SK-N-SH treated with all-trans-retinoic acid at 6 μM for 48 hours (cell line): ENCODE data around the gene CUEDC1.

Source experiments
- ATAC-seq: fragments of 200-7000 bp; cut with Tn5 transposase; 3 replicates; pipeline ENCODE4 v1.9.1; 2020; ENCODE audit warnings: mild to moderate bottlenecking, moderate library complexity
- ARNTL ChIP-seq: fragments of 450-650 bp; formaldehyde crosslinking; IDR thresholded peaks from 2 replicates; pipeline ENCODE4 v1.5.0; 2020; ENCODE audit warnings: low read depth, mild to moderate bottlenecking, moderate library complexity, borderline replicate concordance
- BACH2 ChIP-seq: fragments of 250-450 bp; sonication (Bioruptor Pico); IDR thresholded peaks from 2 replicates; pipeline ENCODE4 v1.9.0; 2021; ENCODE audit warnings: mild to moderate bottlenecking, borderline replicate concordance
- CREB5 ChIP-seq: fragments of 250-450 bp; sonication (Bioruptor Pico); IDR thresholded peaks from 2 replicates; pipeline ENCODE4 v1.5.1; 2020; ENCODE audit warnings: low read depth, mild to moderate bottlenecking, moderate library complexity
- CSDC2 ChIP-seq: fragments of 250-450 bp; sonication (Bioruptor Pico); IDR thresholded peaks from 2 replicates; pipeline ENCODE4 v1.5.0; 2020; ENCODE audit warnings: mild to moderate bottlenecking, moderate library complexity
- CSRNP3 ChIP-seq: fragments of 250-450 bp; sonication (Bioruptor Pico); IDR thresholded peaks from 2 replicates; pipeline ENCODE4 v1.5.1; 2021; ENCODE audit warnings: mild to moderate bottlenecking, moderate library complexity
- ESRRG ChIP-seq: fragments of 250-450 bp; sonication (Bioruptor Pico); IDR thresholded peaks from 2 replicates; pipeline ENCODE4 v1.6.1; 2021; ENCODE audit warnings: mild to moderate bottlenecking
- GLIS3 ChIP-seq: fragments of 250-450 bp; sonication (Bioruptor Pico); IDR thresholded peaks from 2 replicates; pipeline ENCODE4 v1.5.0; 2020; ENCODE audit warnings: mild to moderate bottlenecking, moderate library complexity
- ISL1 ChIP-seq: fragments of 250-450 bp; sonication (Bioruptor Pico); IDR thresholded peaks from 2 replicates; pipeline ENCODE4 v2.1.2; 2022; ENCODE audit warnings: mild to moderate bottlenecking, moderate library complexity
- OSR1 ChIP-seq: fragments of 250-450 bp; sonication (Bioruptor Pico); IDR thresholded peaks from 2 replicates; pipeline ENCODE4 v1.8.0; 2022; ENCODE audit warnings: moderate library complexity, mild to moderate bottlenecking, inconsistent platforms
- POU6F1 ChIP-seq: fragments of 250-450 bp; sonication (Bioruptor Pico); IDR thresholded peaks from 2 replicates; pipeline ENCODE4 v1.8.0; 2021; ENCODE audit warnings: low read depth, mild to moderate bottlenecking, moderate library complexity, borderline replicate concordance
- PPARA ChIP-seq: fragments of 250-450 bp; sonication (Bioruptor Pico); IDR thresholded peaks from 2 replicates; pipeline ENCODE4 v1.5.0; 2020; ENCODE audit warnings: mild to moderate bottlenecking, borderline replicate concordance
- RARB ChIP-seq: fragments of 250-450 bp; sonication (Bioruptor Pico); IDR thresholded peaks from 2 replicates; pipeline ENCODE4 v1.8.0; 2021; ENCODE audit warnings: mild to moderate bottlenecking, moderate library complexity
- SNAI2 ChIP-seq: fragments of 250-450 bp; sonication (Bioruptor Pico); IDR thresholded peaks from 2 replicates; pipeline ENCODE4 v1.5.0; 2020; ENCODE audit warnings: mild to moderate bottlenecking, moderate library complexity
- TCF4 ChIP-seq: fragments of 250-450 bp; sonication (Bioruptor Pico); IDR thresholded peaks from 2 replicates; pipeline ENCODE4 v1.8.0; 2021; ENCODE audit warnings: mild to moderate bottlenecking, moderate library complexity, borderline replicate concordance
- TOX ChIP-seq: fragments of 250-450 bp; sonication (Bioruptor Pico); IDR thresholded peaks from 2 replicates; pipeline ENCODE4 v1.8.0; 2021; ENCODE audit warnings: mild to moderate bottlenecking, moderate library complexity, borderline replicate concordance
- ZC3H10 ChIP-seq: fragments of 250-450 bp; sonication (Bioruptor Pico); IDR thresholded peaks from 2 replicates; pipeline ENCODE4 v1.5.1; 2021; ENCODE audit warnings: mild to moderate bottlenecking, moderate library complexity
- ZFP3 ChIP-seq: fragments of 250-450 bp; sonication (Bioruptor Pico); IDR thresholded peaks from 2 replicates; pipeline ENCODE4 v1.5.0; 2020; ENCODE audit warnings: mild to moderate bottlenecking, moderate library complexity
- ZFP30 ChIP-seq: fragments of 450-650 bp; formaldehyde crosslinking; IDR thresholded peaks from 2 replicates; pipeline ENCODE4 v1.5.0; 2022; ENCODE audit warnings: mild to moderate bottlenecking, moderate library complexity
- ZNF565 ChIP-seq: fragments of 450-650 bp; formaldehyde crosslinking; conservative IDR thresholded peaks from 2 replicates; pipeline ENCODE4 v1.5.0; 2020; ENCODE audit warnings: low read depth, mild to moderate bottlenecking, moderate library complexity
- ZNF70 ChIP-seq: fragments of 450-650 bp; formaldehyde crosslinking; IDR thresholded peaks from 2 replicates; pipeline ENCODE4 v1.5.0; 2020; ENCODE audit warnings: mild to moderate bottlenecking, moderate library complexity
- ZNF8 ChIP-seq: fragments of 450-650 bp; formaldehyde crosslinking; IDR thresholded peaks from 2 replicates; pipeline ENCODE4 v1.5.0; 2020; ENCODE audit warnings: mild to moderate bottlenecking, moderate library complexity
- TF ChIP-seq, protein P1 (sequence below): fragments of 250-450 bp; sonication (Bioruptor Pico); IDR thresholded peaks from 2 replicates; pipeline ENCODE4 v1.8.0; 2020; ENCODE audit warnings: mild to moderate bottlenecking, moderate library complexity, borderline replicate concordance
- TF ChIP-seq, protein P2 (sequence below): fragments of 250-450 bp; sonication (Bioruptor Pico); IDR thresholded peaks from 2 replicates; pipeline ENCODE4 v1.5.0; 2020; ENCODE audit warnings: mild to moderate bottlenecking, moderate library complexity

Gene CUEDC1

DNA sequence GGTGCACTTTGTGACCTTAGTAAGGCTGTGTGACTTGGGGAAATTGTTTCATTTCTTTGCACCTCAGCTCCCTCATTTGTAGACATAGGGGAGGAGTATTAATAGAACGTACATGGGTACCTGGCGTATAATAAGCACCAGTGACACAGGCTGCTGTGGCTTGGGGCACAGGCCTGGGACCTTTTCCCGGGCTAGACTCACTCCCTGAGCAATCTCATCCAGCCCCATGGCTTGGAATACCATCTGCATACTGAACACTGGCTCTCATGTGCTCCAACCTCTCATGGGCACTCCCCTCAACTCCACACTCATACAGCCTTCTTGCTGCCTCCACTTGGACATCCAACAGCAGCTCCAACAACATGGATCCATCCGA is 64.4 kb downstream of the CUEDC1 start:
- TF ChIP-seq ZFP30 (CRISPR knock-in tag) = no peak
- no peak for TF ChIP-seq ISL1 (CRISPR knock-in tag)
- TF ChIP-seq ZNF70 (CRISPR knock-in tag) = no peak
- no peak for TF ChIP-seq ZC3H10 (CRISPR knock-in tag)
- TF ChIP-seq SNAI2 (CRISPR knock-in tag) = no peak
- no peak for TF ChIP-seq CSDC2 (CRISPR knock-in tag)
- no peak for TF ChIP-seq CSRNP3
- TF ChIP-seq OSR1 = no peak
- TF ChIP-seq RARB = no peak
- no peak for TF ChIP-seq CREB5 (CRISPR knock-in tag)
- TF ChIP-seq ZNF8 (CRISPR knock-in tag) = no peak
- no peak for TF ChIP-seq ZNF565
- no peak for TF ChIP-seq GLIS3 (CRISPR knock-in tag)
- TF ChIP-seq TOX (CRISPR knock-in tag) = no peak
- TF ChIP-seq ZFP3 = no peak
- peak; percentile 14 for ATAC-seq

DNA sequence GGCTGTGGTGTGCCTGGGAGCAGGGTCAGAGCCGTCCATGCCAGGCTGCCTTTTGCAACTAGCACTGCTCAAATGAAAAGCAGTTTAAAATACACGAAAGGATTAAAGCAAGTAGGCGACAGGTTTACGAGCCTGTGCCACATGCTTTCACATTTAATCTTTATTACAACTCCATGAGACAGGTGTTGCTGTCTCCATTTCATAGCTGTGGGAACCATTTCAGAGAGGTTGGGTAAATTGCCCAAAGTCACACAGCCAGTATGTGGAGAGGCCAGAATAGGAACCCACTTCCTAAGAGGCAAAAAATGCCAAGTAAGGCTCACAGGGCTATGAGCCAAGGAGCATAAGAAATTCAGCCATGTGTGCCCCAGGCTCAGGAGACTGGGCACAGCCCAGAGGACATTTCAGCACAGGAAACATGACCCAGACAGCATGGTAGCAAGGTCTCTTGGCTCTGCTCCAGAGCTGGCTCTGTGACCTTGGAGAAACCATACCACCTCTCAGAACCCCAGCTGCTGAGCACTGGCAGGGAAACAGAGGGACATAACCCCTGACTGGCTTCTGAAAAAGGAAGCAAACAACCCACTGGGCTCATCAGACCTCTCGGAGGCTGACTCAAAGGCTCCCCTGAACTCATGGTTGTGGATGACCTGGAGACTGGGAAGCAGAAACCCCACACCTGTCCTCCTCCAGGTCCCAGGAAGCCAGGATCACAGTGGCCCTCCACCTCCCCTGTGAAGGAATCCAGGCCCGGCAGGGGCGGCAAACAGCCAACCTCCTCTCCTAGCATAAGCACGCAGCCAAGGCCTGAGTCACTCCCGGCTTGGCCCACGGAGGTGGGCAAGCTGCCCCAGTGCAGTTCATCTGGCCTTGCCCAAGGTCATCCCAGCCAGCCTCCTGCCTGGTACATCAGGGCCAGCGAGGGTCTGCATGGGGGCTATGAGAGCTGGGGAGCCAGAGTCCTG is 65.0 kb downstream of the CUEDC1 start:
- ATAC-seq = peak; percentile 81
- TF ChIP-seq, protein P1, sequence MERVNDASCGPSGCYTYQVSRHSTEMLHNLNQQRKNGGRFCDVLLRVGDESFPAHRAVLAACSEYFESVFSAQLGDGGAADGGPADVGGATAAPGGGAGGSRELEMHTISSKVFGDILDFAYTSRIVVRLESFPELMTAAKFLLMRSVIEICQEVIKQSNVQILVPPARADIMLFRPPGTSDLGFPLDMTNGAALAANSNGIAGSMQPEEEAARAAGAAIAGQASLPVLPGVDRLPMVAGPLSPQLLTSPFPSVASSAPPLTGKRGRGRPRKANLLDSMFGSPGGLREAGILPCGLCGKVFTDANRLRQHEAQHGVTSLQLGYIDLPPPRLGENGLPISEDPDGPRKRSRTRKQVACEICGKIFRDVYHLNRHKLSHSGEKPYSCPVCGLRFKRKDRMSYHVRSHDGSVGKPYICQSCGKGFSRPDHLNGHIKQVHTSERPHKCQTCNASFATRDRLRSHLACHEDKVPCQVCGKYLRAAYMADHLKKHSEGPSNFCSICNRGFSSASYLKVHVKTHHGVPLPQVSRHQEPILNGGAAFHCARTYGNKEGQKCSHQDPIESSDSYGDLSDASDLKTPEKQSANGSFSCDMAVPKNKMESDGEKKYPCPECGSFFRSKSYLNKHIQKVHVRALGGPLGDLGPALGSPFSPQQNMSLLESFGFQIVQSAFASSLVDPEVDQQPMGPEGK (CRISPR knock-in tag) = 0 out of 2 replicates have a peak, but pooled peaks have one; percentile 17
- peak; percentile 80; the same call in 1 of the 2 replicates for TF ChIP-seq ZFP3
- TF ChIP-seq CREB5 (CRISPR knock-in tag) = no peak
- TF ChIP-seq RARB = no peak
- no peak for TF ChIP-seq SNAI2 (CRISPR knock-in tag)
- no peak for TF ChIP-seq ZNF565
- no peak for TF ChIP-seq GLIS3 (CRISPR knock-in tag)
- TF ChIP-seq BACH2 (CRISPR knock-in tag) = no peak
- TF ChIP-seq CSRNP3 = no peak
- TF ChIP-seq ZC3H10 (CRISPR knock-in tag) = no peak
- no peak for TF ChIP-seq PPARA
- no peak; the same call in 1 of the 2 replicates for TF ChIP-seq POU6F1
- TF ChIP-seq, protein P2, sequence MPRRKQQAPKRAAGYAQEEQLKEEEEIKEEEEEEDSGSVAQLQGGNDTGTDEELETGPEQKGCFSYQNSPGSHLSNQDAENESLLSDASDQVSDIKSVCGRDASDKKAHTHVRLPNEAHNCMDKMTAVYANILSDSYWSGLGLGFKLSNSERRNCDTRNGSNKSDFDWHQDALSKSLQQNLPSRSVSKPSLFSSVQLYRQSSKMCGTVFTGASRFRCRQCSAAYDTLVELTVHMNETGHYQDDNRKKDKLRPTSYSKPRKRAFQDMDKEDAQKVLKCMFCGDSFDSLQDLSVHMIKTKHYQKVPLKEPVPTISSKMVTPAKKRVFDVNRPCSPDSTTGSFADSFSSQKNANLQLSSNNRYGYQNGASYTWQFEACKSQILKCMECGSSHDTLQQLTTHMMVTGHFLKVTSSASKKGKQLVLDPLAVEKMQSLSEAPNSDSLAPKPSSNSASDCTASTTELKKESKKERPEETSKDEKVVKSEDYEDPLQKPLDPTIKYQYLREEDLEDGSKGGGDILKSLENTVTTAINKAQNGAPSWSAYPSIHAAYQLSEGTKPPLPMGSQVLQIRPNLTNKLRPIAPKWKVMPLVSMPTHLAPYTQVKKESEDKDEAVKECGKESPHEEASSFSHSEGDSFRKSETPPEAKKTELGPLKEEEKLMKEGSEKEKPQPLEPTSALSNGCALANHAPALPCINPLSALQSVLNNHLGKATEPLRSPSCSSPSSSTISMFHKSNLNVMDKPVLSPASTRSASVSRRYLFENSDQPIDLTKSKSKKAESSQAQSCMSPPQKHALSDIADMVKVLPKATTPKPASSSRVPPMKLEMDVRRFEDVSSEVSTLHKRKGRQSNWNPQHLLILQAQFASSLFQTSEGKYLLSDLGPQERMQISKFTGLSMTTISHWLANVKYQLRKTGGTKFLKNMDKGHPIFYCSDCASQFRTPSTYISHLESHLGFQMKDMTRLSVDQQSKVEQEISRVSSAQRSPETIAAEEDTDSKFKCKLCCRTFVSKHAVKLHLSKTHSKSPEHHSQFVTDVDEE (CRISPR knock-in tag) = no peak
- TF ChIP-seq TOX (CRISPR knock-in tag) = no peak
- no peak for TF ChIP-seq OSR1
- no peak for TF ChIP-seq ZFP30 (CRISPR knock-in tag)
- TF ChIP-seq TCF4 = no peak
- peak; percentile 47; the same call in 1 of the 2 replicates for TF ChIP-seq ISL1 (CRISPR knock-in tag)
- TF ChIP-seq ESRRG (CRISPR knock-in tag) = no peak
- TF ChIP-seq ARNTL = no peak
- TF ChIP-seq CSDC2 (CRISPR knock-in tag) = no peak
- TF ChIP-seq, all 23 proteins: peak for 3
